Stimulated activated memory B cell treated with anti-CD40 and anti-IgM and Interleukin-4, amounts not matched to agents 10 μg/mL and 1 μg/mL and 100 μg/mL, for 72 hours (primary cell): ENCODE results near the gene DNAJC21.
"Not testable (repeated sequence)": the region's sequence is repeated elsewhere in the genome, so short reads cannot be mapped to it uniquely, and the experiment has no call there.

ENCODE experiments used
- ATAC-seq: fragments of 150-1000 bp; cut with Tn5 transposase; 2 replicates; pipeline ENCODE4 v1.10.0; 2021
- H3K27ac Mint-ChIP-seq: one replicate; pipeline ENCODE4 v1.8.0; 2022; ENCODE audit warnings: mild to moderate bottlenecking, mixed read lengths
- H3K27me3 Mint-ChIP-seq: one replicate; pipeline ENCODE4 v1.8.0; 2022; ENCODE audit warnings: mixed read lengths
- H3K36me3 Mint-ChIP-seq: one replicate; pipeline ENCODE4 v1.8.0; 2022; ENCODE audit warnings: mixed read lengths
- H3K4me1 Mint-ChIP-seq: one replicate; pipeline ENCODE4 v1.8.0; 2022; ENCODE audit warnings: mixed read lengths
- H3K4me3 Mint-ChIP-seq: one replicate; pipeline ENCODE4 v1.8.0; 2022; ENCODE audit warnings: mild to moderate bottlenecking, moderate library complexity, mixed read lengths
- H3K9me3 Mint-ChIP-seq: one replicate; pipeline ENCODE4 v1.8.0; 2022; ENCODE audit warnings: mixed read lengths

DNAJC21 gene

DNA sequence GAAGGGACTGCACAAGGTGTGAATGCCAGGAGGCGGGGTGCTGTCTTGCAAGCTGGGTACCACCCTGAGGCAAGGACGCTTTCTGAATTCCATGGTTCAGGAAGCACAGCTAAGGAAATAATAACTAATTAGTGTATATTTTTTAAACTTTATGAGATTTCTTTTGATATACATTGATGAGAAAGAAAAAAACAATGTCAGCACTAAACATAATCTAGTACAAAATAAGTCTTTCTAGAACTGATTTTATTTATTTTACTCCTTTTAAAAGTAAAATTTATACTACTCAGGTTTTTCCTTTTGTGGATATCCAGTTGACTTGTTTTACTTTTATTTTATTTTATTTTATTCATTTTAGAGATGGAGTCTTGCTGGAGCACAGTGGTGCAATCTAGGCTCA, 3.6 kb downstream of the DNAJC21 start:
- peaks cover 20% of the 10 kb centered on the region for H3K4me1 Mint-ChIP-seq

DNA sequence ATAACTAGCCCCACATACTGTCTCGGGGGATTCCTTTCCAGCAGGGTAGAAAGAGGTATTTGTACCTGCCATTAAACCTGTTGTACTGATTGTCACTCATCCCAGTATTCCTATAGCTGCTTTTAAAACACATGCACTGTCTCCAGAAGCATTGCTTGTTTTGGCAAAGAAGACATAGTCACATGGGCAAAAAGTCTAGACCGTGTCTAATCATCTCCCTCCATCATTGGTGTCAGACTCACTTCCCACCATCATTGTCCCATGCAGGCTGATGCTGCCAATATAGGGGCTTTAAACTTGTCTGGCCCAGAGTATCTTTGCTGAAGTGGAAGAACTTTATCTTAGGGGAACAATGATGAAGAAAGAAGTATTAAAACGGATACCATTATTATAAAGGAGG, 12.6 kb downstream of the DNAJC21 start:
- Mint-ChIP-seq H3K27ac (no peak overlapping the region), H3K36me3 (peaks cover 55% of the 10 kb centered on the region)
- ATAC-seq = no peak

More for the DNA sequence above, 3.6 kb downstream of the DNAJC21 start:
- no peak for ATAC-seq
- peaks cover 30% of the 10 kb centered on the region for H3K36me3 Mint-ChIP-seq
- no peak overlapping the region for H3K27ac Mint-ChIP-seq
- H3K9me3 Mint-ChIP-seq = no peaks in the 10 kb centered on the region
- H3K27me3 Mint-ChIP-seq = no peaks in the 10 kb centered on the region
- no peak overlapping the region for H3K4me3 Mint-ChIP-seq

DNA sequence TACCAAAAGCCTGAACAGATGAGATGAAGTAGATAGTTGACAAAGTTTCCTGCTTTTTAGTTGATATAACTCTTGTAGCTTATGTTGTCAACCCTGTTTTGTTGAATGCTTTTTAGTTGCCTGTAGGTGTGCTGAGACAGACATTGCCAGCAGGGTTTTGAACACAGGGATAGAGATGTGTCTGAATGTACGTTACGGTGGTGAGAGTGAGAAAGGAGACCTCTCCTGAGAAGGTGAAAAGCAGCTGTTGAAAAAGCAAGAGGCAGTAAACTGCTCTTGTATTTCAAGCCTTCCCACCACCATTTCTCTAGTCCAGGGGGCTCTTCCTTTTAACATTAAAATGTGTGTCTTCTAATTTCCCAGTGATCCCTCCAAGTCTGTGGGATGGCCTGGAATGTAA, 14.7 kb downstream of the DNAJC21 start:
- Mint-ChIP-seq H3K9me3 (no peaks in the 10 kb centered on the region), H3K4me1 (no peaks in the 10 kb centered on the region), H3K27ac (no peak overlapping the region), H3K36me3 (peaks cover 57% of the 10 kb centered on the region), H3K4me3 (no peak overlapping the region), H3K27me3 (no peaks in the 10 kb centered on the region)
- ATAC-seq = no peak

More for the DNA sequence above, 12.6 kb downstream of the DNAJC21 start:
- Mint-ChIP-seq H3K4me1 (no peaks in the 10 kb centered on the region), H3K27me3 (no peaks in the 10 kb centered on the region), H3K4me3 (no peak overlapping the region), H3K9me3 (no peaks in the 10 kb centered on the region)

DNA sequence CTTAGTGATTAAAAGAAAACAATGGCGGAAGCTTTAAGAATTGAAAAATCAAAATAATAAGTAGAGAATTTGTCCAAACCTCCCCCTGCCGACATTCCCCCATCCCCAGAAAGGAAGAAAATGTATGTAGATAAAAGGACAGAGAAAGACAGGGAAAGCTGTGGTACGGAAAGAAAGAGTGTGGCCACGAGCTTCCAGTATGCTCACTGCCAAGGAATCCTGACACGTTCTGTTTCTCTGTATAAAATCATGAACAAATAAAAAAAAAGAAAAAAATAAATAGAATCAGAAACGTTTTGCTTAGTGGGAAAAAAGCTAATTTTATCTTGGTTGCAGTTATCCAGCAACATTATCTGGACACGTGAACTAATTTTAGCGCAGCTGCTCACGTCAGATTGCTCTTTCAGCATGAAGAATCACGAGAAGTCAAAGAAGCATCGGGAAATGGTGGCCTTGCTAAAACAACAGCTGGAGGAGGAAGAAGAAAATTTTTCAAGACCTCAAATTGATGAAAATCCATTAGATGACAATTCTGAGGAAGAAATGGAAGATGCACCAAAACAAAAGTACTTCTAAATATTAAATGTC, 15.2 kb downstream of the DNAJC21 start:
- Mint-ChIP-seq H3K27ac (no peak overlapping the region), H3K9me3 (no peaks in the 10 kb centered on the region), H3K4me3 (no peak overlapping the region), H3K27me3 (no peaks in the 10 kb centered on the region), H3K4me1 (no peaks in the 10 kb centered on the region), H3K36me3 (peaks cover 59% of the 10 kb centered on the region)
- no peak for ATAC-seq

DNA sequence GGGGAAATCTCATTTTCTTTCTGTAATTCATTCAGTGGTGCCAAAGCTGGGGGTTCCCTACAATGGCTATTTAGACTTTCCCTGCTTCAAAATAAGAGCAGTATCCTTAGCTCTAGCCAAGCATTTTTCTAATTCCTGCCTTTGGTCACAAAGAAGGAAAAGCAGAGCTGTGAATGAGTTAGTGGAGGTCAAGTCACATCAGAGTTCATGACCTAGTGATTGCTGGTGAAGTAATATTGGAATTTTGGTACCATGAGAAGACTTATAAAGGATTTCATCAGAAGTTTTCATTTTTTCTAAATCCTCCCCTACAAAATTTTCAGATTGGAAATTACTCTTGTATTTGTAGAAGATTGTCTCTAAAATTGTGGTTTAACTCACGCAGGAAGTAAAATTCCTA, 28.0 kb downstream of the DNAJC21 start:
- Mint-ChIP-seq H3K27me3 (no peaks in the 10 kb centered on the region), H3K4me1 (peaks cover 11% of the 10 kb centered on the region), H3K27ac (no peak overlapping the region)

DNA sequence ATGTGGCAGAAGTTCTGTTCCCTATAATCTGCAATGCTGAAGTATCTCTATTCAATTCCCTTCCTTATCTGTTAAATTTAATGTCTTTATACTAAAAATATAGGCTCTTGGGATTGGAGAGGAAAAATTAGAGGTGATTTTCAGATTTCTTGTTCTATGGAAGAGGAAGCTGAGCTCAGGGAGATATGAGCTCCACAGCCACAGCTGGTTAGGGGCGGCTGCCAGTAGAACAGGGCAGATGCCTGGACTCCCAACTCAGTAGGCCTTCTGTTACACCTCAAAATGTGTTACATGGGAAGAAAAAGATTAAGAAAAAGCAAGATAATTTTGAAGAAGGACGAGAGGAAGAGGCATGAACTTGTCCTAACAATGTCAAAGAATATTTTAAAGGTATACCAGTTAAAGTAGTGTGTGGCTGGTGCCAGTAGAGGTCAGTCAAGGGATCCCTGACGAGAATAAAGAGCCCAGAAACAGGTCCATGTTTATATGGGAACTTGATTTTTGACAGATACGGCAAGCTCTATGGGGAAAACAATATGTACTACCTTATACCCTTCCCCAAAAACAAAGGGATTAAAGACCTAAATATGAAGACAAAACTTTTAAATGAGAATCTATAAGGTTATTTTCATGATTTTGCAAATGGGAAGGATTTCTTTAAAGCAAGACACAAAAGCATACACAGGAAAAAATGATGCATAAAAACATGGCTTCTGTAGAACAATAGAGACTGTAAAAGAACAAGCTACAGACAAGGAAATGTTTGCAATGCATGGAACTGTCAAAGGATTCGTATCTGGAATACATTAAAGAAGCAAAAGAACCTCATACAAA, 28.7 kb downstream of the DNAJC21 start:
- Mint-ChIP-seq H3K4me1 (peaks cover 11% of the 10 kb centered on the region), H3K36me3 (peaks cover 24% of the 10 kb centered on the region), H3K9me3 (no peaks in the 10 kb centered on the region), H3K27me3 (no peaks in the 10 kb centered on the region), H3K27ac (no peak overlapping the region), H3K4me3 (no peak overlapping the region)
- no peak for ATAC-seq

More for the DNA sequence above, 28.0 kb downstream of the DNAJC21 start:
- ATAC-seq = no peak
- no peaks in the 10 kb centered on the region for H3K9me3 Mint-ChIP-seq
- H3K4me3 Mint-ChIP-seq = no peak overlapping the region
- H3K36me3 Mint-ChIP-seq = peaks cover 27% of the 10 kb centered on the region

DNA sequence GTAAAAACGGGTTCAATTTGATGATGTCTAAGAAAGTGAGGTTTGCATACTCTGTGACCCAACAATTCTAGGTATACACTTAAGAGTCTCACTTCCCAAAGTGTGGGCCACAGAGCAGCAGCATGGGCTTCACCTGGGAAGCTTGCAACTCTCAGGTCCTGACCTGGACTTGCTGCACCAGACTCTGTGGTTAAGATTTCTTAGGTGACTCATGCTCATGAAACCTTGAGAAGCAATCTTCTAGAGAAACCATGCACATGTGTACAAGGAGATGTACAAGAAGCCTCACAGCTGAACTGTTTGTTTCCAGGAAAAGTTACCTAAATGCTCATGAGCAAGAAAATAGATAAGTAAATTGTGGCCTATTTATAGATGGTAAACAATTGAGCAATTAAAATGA, 30.0 kb downstream of the DNAJC21 start:
- Mint-ChIP-seq H3K4me3 (no peak overlapping the region), H3K4me1 (peaks cover 11% of the 10 kb centered on the region), H3K27me3 (no peaks in the 10 kb centered on the region), H3K9me3 (no peaks in the 10 kb centered on the region), H3K27ac (peak overlapping the region; percentile 26), H3K36me3 (peaks cover 17% of the 10 kb centered on the region)
- ATAC-seq = peak; percentile 93

DNA sequence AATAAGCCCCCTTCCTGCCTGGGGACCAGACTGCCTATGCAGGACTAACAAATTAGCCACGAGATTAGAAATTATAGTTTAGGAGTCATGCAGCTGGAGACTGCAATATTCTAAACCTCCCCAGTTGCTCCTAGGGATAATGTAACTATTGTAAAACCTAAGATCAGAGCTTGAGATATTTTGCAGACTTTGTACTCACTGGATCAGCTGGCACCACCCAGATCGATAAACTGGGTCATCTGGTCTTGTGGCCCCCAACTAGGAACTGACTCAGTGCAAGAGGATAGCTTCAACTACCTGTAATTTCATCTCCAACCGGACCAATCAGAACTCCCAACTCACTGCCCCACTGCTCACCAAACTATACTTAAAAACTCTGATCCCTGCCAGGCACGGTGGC, 38.2 kb downstream of the DNAJC21 start:
- Mint-ChIP-seq H3K36me3 (peaks cover 33% of the 10 kb centered on the region), H3K27me3 (no peaks in the 10 kb centered on the region), H3K4me3 (no peak overlapping the region)

DNA sequence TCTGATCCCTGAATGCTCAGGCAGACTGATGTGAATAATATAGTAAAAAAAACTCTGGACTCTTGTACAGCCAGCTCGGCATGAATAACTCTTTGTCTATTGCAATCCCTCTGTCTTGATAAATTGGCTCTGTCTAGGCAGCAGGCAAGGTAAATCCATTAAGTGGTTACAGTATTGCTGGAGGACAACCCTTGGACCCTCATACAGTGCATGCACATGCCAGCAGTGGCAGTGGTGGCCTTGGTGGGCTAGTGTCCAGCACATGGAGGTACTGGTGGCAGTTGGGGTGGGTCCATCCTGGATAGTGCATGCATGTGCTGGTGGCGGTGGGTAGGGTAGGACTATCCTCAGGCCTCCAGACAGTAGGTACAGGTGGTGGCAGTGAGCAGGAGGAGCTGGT, 38.9 kb downstream of the DNAJC21 start:
- H3K27ac Mint-ChIP-seq = no peak overlapping the region
- no peaks in the 10 kb centered on the region for H3K27me3 Mint-ChIP-seq
- H3K4me1 Mint-ChIP-seq = no peaks in the 10 kb centered on the region
- H3K36me3 Mint-ChIP-seq = peaks cover 33% of the 10 kb centered on the region
- no peak overlapping the region for H3K4me3 Mint-ChIP-seq
- no peak for ATAC-seq
- peaks cover 11% of the 10 kb centered on the region for H3K9me3 Mint-ChIP-seq

More for the DNA sequence above, 38.2 kb downstream of the DNAJC21 start:
- Mint-ChIP-seq H3K4me1 (no peaks in the 10 kb centered on the region), H3K27ac (no peak overlapping the region), H3K9me3 (peaks cover 11% of the 10 kb centered on the region)
- ATAC-seq = no peak

DNA sequence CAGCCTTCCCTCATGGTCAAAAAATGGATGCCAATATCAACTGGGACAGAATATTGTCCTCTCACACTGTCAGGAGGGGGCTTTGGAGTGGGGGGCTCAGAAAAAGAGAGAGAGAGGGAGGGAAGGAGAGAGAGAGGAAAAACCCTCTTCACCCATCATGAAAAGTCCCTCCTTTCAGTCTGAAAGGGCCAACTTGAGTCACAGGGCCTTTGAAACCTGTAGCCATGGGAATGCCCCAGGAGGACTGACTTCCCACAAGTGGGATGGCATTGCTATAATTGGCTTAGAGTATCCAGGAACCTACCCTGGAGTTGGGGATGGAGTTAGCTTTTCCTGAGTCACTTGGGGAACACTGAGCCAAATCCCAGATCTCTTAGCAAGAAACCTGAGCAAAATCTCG, 41.2 kb downstream of the DNAJC21 start:
- Mint-ChIP-seq H3K4me3 (no peak overlapping the region), H3K9me3 (peaks cover 8% of the 10 kb centered on the region), H3K27me3 (no peaks in the 10 kb centered on the region), H3K4me1 (no peaks in the 10 kb centered on the region), H3K36me3 (peaks cover 27% of the 10 kb centered on the region), H3K27ac (no peak overlapping the region)
- ATAC-seq = no peak

DNA sequence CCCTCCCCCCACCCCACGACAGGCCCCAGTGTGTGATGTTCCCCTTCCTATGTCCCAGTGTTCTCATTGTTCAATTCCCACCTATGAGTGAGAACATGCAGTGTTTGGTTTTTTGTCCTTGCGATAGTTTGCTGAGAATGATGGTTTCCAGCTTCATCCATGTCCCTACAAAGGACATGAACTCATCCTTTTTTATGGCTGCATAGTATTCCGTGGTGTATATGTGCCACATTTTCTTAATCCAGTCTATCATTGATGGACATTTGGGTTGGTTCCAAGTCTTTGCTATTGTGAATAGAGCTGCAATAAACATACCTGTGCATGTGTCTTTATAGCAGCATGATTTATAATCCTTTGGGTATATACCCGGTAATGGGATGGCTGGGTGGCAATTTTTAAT, 42.3 kb downstream of the DNAJC21 start:
- H3K36me3 Mint-ChIP-seq = peaks cover 19% of the 10 kb centered on the region
- not testable (repeated sequence) for H3K4me1 Mint-ChIP-seq, H3K27me3 Mint-ChIP-seq, H3K9me3 Mint-ChIP-seq, H3K27ac Mint-ChIP-seq, ATAC-seq, H3K4me3 Mint-ChIP-seq

DNA sequence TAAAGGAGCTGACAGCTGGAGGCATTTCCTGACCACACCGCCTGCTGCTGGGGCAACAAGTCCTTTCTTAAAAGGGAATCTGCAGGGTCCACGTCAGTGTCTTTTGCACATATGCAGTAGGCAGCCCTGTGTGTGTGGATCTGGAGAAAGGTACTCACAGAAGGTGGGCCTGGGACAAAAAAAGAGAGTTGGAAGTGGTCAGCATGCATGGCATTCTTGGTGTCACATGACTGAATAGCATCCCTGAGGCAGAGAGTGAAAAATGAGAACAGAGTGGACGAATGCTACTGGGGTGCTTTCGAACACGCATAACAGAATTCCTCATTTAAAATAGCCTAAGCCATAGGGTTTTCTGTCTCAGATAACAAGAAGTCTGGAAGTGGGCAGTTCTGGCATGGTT, 47.0 kb downstream of the DNAJC21 start:
- no peak overlapping the region for H3K27ac Mint-ChIP-seq

DNA sequence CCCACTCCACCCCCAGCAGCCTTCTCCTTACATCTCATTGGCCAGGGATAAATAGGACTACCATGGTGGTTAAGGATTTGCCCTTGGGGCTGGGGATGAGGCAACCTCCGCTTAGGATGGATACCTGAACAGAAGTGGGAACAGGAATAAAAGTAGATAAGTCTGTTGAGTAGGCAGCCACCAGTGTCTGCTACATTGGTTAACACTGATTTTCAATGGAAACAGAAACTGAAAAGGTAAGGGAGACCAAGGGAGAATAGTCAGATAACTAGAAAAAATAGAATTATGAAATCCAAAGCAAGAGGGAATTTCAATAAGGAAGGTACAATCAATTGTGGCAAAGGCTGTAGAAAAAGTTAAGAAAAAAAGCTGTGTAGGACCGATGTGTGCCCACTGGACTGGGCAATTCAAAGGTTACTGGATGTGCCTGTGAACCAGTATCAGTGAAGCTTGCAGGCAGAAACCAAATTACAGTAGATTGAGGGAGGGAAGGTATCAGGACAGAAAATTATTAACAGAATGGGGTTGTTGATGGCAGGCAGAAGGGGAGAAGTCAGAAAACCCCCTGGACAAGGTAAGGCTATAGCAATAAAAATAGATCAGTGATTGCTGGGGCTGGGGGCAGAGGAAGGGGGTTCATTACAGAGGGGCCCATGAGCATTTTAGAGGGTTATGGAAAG, 48.7 kb downstream of the DNAJC21 start:
- peak; percentile 41 for ATAC-seq
- Mint-ChIP-seq H3K4me3 (no peak overlapping the region), H3K27ac (no peak overlapping the region), H3K4me1 (peaks cover 8% of the 10 kb centered on the region), H3K9me3 (peaks cover 6% of the 10 kb centered on the region), H3K36me3 (peaks cover 6% of the 10 kb centered on the region), H3K27me3 (no peaks in the 10 kb centered on the region)

More for the DNA sequence above, 47.0 kb downstream of the DNAJC21 start:
- Mint-ChIP-seq H3K27me3 (no peaks in the 10 kb centered on the region), H3K9me3 (peaks cover under 1% of the 10 kb centered on the region), H3K4me1 (peaks cover 8% of the 10 kb centered on the region), H3K36me3 (peaks cover 7% of the 10 kb centered on the region), H3K4me3 (no peak overlapping the region)
- no peak for ATAC-seq

DNA sequence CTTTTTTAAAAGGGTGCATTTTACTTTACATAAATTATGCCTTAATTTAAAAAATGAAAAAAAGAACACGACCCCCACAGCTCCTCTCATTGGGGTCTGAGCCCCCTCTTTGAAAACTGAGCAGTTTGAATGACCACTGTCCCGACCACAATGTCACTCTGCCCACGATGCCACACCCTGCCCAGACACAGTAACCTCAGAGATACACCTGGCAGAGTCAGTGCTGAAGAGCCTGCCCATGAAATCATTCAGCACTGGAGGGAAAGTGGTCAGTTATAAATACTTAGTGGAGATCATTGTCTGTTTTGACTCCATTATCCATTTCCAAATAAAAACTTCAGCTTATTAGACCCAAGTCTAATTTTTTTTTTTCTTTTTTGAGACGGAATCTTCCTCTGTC, 49.3 kb downstream of the DNAJC21 start:
- H3K27me3 Mint-ChIP-seq = no peaks in the 10 kb centered on the region
- H3K4me3 Mint-ChIP-seq = no peak overlapping the region
- H3K9me3 Mint-ChIP-seq = peaks cover 6% of the 10 kb centered on the region
- no peak overlapping the region for H3K27ac Mint-ChIP-seq
- H3K4me1 Mint-ChIP-seq = peaks cover 8% of the 10 kb centered on the region
- ATAC-seq = no peak
- peaks cover 6% of the 10 kb centered on the region for H3K36me3 Mint-ChIP-seq

DNA sequence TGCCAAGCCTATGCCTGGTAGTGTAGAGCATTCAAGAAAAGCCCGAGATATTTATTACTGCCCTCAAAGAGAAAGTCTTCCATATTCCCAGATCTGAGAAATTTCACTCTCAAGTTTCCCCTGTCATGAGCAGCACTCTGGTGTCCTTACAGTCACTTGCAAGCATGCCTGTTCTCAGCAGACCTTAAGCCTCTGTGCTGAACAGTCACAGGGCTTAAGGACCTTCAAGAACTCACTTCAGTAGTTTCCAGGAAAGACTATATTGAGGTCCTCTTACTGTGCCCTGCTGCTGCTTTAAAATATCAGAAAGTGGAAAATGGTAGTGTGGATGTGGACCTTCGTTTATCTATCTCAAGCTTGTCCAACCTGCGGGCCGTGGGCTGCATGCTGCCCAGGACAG, 53.5 kb downstream of the DNAJC21 start:
- H3K27ac Mint-ChIP-seq = no peak overlapping the region
- peaks cover 6% of the 10 kb centered on the region for H3K4me1 Mint-ChIP-seq
- H3K9me3 Mint-ChIP-seq = peaks cover 20% of the 10 kb centered on the region
- H3K36me3 Mint-ChIP-seq = peaks cover 16% of the 10 kb centered on the region
- H3K27me3 Mint-ChIP-seq = peaks cover 15% of the 10 kb centered on the region
- no peak for ATAC-seq
- no peak overlapping the region for H3K4me3 Mint-ChIP-seq
